HL-60/S4 treated with retinoic acid at 250 ng/mL for 4 days and 3 days (cell line): Measurements from ENCODE around the gene E2F2.

Experiments
- in situ Hi-C: fragments of 300-500 bp; cut with MboI; formaldehyde crosslinking; loops from 2 replicates; pipeline ENCODE4 v1.7.0; 2022; ENCODE audit warnings: low sequenced_read_pairs

The E2F2 gene

DNA sequence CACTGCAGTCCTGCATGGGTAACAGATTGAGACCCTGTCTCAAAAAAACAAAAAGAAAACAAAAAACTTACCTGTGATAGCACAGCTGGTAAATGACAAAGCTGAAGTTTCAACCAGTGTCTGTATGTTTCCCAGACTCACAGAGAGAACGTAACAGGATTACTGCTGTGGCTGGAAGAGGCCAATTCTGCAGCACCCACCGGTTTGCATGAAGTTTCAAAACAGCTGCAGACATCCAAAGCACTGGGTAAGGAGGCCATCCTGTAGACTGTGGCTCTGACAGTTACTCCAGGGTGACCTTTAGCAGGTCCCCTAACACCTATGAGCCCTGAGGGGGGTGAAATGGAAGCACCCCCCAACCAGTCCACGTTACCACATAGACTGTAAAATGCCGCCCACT is 20.8 kb upstream of the E2F2 start:
- in situ Hi-C loops, result no loop called here

GRCh38 chr1:23548704-23549143 is 17.7 kb upstream of the E2F2 start:
- in situ Hi-C loops, result no loop called here

- in situ Hi-C loops, result no loop called here
These were observed 16.0 kb upstream of the E2F2 start for GRCh38 chr1:23546897-23547584.

GRCh38 chr1:23545851-23546250 is 14.8 kb upstream of the E2F2 start:
- in situ Hi-C loops, result no loop called here

GRCh38 chr1:23544444-23545389 is 13.7 kb upstream of the E2F2 start:
- in situ Hi-C loops, result loop anchor here (5.0 kb wide), 1 partner anchor 98 kb away; no protein-coding TSS in a partner anchor

DNA sequence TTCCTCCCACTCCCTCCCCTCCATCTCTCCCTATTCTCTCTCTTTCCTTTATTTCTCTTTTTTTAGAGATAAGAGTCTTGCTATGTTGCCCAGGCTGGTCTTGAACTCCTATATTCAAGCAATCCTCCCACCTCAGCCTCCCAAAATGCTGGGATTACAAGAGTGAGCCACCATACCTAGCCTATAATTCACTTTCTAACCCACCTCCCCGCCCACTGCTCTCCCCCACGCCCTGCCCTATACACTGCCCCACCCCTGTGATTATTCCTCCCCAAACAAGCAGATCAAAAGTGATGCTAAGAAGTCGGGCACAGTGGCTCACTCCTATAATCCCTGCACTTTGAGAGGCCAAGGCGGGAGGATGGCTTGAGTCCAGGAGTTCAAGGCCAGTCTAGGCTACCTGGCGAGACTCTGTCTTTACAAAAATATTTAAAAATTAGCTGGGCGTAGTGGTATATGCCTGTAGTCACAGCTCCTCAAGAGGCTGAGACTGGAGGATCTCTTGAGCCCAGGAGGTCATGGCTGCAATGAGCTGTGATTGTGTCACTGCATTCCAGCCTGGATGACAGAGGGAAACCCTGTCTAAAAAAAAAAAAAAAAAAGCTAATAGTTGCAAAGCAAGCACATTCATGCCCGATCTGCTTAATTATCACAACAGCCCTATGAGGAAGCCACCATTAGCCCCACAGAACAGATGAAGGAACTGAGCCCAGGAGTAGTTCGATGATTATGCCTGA is 12.8 kb upstream of the E2F2 start:
- in situ Hi-C loops, result loop anchor here (5.0 kb wide), 1 partner anchor 98 kb away; no protein-coding TSS in a partner anchor

- in situ Hi-C loops, result loop anchor here (5.0 kb wide), 1 partner anchor 99 kb away; no protein-coding TSS in a partner anchor
These were observed 11.9 kb upstream of the E2F2 start for GRCh38 chr1:23542940-23543339.

DNA sequence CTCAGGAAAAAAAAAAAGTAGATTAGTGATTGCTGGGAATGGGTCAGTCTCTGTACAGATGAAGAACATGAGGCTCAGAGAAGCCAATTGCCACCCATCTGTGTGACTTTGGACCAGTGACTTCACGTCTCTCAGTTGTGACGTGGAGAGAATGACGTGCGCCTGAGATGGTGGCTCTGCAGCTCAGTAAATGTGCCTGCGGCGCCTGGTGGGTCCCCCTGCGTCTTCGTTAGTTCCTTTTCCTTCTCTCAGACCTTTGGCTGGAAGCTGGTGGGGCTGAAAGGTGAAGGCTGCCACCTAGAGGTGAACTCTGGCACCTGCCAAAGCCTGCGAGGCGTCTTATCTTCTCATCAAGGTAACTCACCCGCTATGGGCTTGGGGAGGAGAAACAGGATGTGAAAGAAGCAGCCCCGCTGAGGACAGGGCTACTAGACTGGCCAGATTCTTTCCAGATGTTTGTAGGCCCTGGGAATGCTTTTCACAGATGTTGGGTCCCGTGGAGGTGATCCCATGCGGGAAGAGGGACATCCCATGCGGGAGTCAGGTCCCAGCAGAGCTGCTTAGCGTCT is 8.7 kb upstream of the E2F2 start:
- in situ Hi-C loops, result loop anchor here (5.0 kb wide), 1 partner anchor 103 kb away; no protein-coding TSS in a partner anchor

DNA sequence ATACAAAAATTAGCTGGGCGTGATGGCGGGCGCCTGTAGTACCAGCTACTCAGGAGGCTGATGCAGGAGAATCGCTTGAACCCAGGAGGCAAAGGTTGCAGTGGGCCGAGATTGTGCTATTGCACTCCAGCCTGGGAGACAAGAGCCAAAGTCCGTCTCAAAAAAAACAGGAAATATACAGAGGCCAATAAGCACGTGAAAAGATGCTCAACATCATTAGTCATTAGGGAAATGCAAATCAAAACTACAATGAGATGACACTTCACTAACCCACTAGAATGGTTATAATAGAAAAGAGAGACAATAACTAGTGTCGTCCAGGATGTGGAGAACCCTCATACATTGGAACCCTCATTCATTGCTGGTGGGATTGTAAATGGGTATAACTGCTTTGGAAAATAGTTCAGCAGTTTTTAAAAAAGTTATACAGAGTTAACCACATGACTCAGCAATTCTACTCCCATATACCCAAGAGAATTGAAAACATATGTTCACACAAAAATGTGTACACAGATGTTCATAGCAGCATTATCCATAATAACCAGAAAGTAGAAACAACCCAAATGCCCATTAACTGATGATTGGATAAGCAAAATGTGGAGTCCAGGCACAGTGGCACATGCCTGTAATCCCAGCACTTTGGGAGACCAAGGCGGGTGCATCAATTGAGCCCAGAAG is 6.4 kb upstream of the E2F2 start:
- in situ Hi-C loops, result no loop called here

GRCh38 chr1:23533246-23534023 is 2.4 kb upstream of the E2F2 start:
- in situ Hi-C loops, result no loop called here

GRCh38 chr1:23531562-23532094 is 595 bp upstream of the E2F2 start:
- in situ Hi-C loops, result no loop called here

- in situ Hi-C loops, result no loop called here
These were observed 816 bp downstream of the E2F2 start for GRCh38 chr1:23530087-23530746.

GRCh38 chr1:23529146-23530086 is 1.6 kb downstream of the E2F2 start:
- in situ Hi-C loops, result no loop called here

GRCh38 chr1:23528250-23528978 is 2.6 kb downstream of the E2F2 start:
- in situ Hi-C loops, result no loop called here

DNA sequence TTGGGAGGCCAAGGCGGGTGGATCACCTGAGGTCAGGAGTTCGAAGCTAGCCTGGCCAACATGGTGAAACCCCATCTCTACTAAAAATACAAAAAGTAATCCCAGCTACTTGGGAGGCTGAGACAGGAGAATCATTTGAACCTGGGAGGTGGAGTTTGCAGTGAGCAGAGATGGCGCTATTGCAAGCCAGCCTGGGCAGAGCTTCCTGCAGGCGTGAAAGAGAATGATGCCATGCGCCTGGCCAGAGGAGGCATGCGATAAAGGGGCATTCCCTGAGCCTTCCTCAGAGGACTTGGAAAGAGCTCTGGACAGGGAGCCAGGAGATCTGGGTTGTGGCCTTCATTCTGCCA is 3.2 kb downstream of the E2F2 start:
- in situ Hi-C loops, result no loop called here

DNA sequence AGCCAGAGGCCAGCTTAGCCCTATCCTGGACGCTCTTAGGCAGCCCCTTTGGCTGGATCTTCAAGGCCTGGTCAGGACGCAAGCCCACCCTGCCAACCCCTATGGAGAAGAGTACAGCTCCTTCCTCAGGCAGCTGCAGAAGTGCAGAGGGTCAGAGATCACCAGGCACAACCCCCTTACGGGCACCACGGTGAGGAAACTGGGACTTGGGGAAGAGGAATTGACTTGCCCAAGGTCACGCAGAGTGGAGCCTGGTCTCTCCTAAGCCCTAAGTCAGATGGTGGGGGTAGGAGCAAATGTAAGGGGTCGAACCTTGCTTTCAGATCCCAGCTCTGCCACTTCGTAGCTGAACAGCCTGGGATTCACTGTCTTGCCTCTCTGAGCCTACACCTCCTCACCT is 3.7 kb downstream of the E2F2 start:
- in situ Hi-C loops, result no loop called here
